K562 (cell line): ENCODE measurements around the gene LST1. TPM values are rescaled to one million over a fixed set of nuclear protein-coding genes. Genes with fewer than 3 reads are reported as not detected.

Source experiments
- ATAC-seq: fragments of 200-7000 bp; cut with Tn5 transposase; 3 replicates; pipeline ENCODE4 v1.9.1; 2020; ENCODE audit warnings: moderate library complexity
- BruUV-seq: library from RNA; stranded (reverse); fragments of 400-500 nt; replicated peaks from 2 replicates; lab custom pipeline; 2021; lab: Mats Ljungman, UMichigan
- CTCF ChIA-PET: fragments of 300-600 bp; formaldehyde crosslinking; extraction: SDS; loops from one replicate; lab custom pipeline; 2021; ENCODE audit warnings: low intra/inter-chr PET ratio; lab: Yijun Ruan, JAX
- POLR2A ChIA-PET: fragments of 300-600, 350-650 bp; sonication (Branson Sonifier 250); formaldehyde crosslinking; extraction: SDS; loops from one replicate; lab custom pipeline; 2021; ENCODE audit warnings: antibody characterized with exemption, inconsistent platforms; lab: Yijun Ruan, JAX
- DNase-seq, 4 experiments: peaks; one replicate each; pipeline versions ENCODE4 v3.0.0 to v3.0.0-alpha.2; 2011 to 2018; ENCODE audit warnings: low spot score in 3 of 4, mixed read lengths in 3 of 4; ENCODE audit errors: extremely low read depth in 1 of 4
- FAIRE-seq: peaks from 2 replicates; lab custom pipeline; 2011; peaks lifted over from hg19 to GRCh38; lab: Jason Lieb, UNC
- H2AFZ ChIP-seq: 2 replicates; pipeline ENCODE4 v1.6.0; 2011; ENCODE audit warnings: low read depth, low read length, control low read depth, inconsistent platforms
- H3K27ac ChIP-seq: fragments of 200-600 bp; 3 replicates; pipeline ENCODE4 v1.8.0; 2011; ENCODE audit warnings: low read depth, mild to moderate bottlenecking, control low read depth, inconsistent platforms, low read length, moderate library complexity, mixed read lengths; ENCODE audit errors: extremely low read depth
- H3K27me3 ChIP-seq, 2 experiments: fragments of 300-600 bp in 1 of 2; 2 replicates in 1 of 2; 3 replicates in 1 of 2; pipeline versions ENCODE4 v1.6.0 to v1.8.0; 2011; ENCODE audit warnings: inconsistent platforms in 2 of 2, low read length in 2 of 2, mild to moderate bottlenecking in 1 of 2, mixed read lengths in 1 of 2, moderate library complexity in 1 of 2; ENCODE audit not compliant: control insufficient read depth in 2 of 2, insufficient read depth in 2 of 2
- H3K36me3 ChIP-seq: fragments of 300-600 bp; 3 replicates; pipeline ENCODE4 v1.8.0; 2011; ENCODE audit warnings: mild to moderate bottlenecking, low read length, inconsistent platforms; ENCODE audit not compliant: control insufficient read depth, insufficient read depth
- H3K4me1 ChIP-seq, 2 experiments: fragments of 200-600 bp in 1 of 2; replicated peaks in 1 of 2; 2 replicates in 1 of 2; 3 replicates in 1 of 2; pipeline versions ENCODE4 v1.5.1 to v1.8.0; 2011; ENCODE audit warnings: inconsistent platforms in 2 of 2, low read length in 2 of 2, mild to moderate bottlenecking in 1 of 2, mixed read lengths in 1 of 2, moderate library complexity in 1 of 2; ENCODE audit not compliant: control insufficient read depth in 2 of 2, insufficient read depth in 2 of 2
- H3K4me2 ChIP-seq: 2 replicates; pipeline ENCODE4 v1.6.1; 2011; ENCODE audit warnings: low read length, control low read depth, inconsistent platforms, mixed read lengths; ENCODE audit not compliant: insufficient read depth
- H3K4me3 ChIP-seq: fragments of 200-600 bp; sonication (generic), shearing (Covaris generic); 2 replicates; pipeline ENCODE4 v1.5.1; 2016; ENCODE audit warnings: control low read depth, inconsistent platforms
- H3K79me2 ChIP-seq: fragments of 200-600 bp; 3 replicates; pipeline ENCODE4 v1.8.0; 2011; ENCODE audit warnings: low read length, inconsistent platforms; ENCODE audit not compliant: control insufficient read depth, insufficient read depth
- H3K9ac ChIP-seq, 2 experiments: 2 replicates each; pipeline versions ENCODE4 v1.6.0 to v1.6.1; 2011; ENCODE audit warnings: low read depth in 2 of 2, low read length in 2 of 2, control low read depth in 1 of 2, inconsistent platforms in 1 of 2, mild to moderate bottlenecking in 1 of 2, mixed read lengths in 1 of 2; ENCODE audit not compliant: insufficient read depth in 1 of 2
- H3K9me1 ChIP-seq: one replicate; pipeline ENCODE4 v1.6.0; 2011; ENCODE audit warnings: inconsistent platforms, mild to moderate bottlenecking, low read length, moderate library complexity; ENCODE audit not compliant: control insufficient read depth, insufficient read depth
- H3K9me3 ChIP-seq: replicated peaks from 2 replicates; pipeline ENCODE4 v1.5.1; 2011; ENCODE audit warnings: low read depth, low read length, inconsistent platforms; ENCODE audit not compliant: control insufficient read depth, insufficient read depth
- H4K20me1 ChIP-seq: replicated peaks from 2 replicates; pipeline ENCODE4 v1.6.1; 2011; ENCODE audit warnings: low read length, inconsistent platforms, mixed read lengths; ENCODE audit not compliant: control insufficient read depth, insufficient read depth
- BMI1 ChIP-seq: fragments of 150-350 bp; IDR thresholded peaks from 2 replicates; pipeline ENCODE4 v1.6.1; 2014; ENCODE audit warnings: low read length
- E2F3 ChIP-seq: fragments of 250-450 bp; sonication (Bioruptor Pico); IDR thresholded peaks from 2 replicates; pipeline ENCODE4 v1.4.0; 2020; ENCODE audit warnings: mild to moderate bottlenecking
- FOSL1 ChIP-seq: fragments of 200-800 bp; sonication (Bioruptor generic); conservative IDR thresholded peaks from 2 replicates; pipeline ENCODE4 v1.6.1; 2016; ENCODE audit warnings: missing genetic modification characterization, missing compliant biosample characterization
- ZNF780A ChIP-seq: fragments of 250-450 bp; sonication (Bioruptor Pico); IDR thresholded peaks from 2 replicates; pipeline ENCODE4 v1.5.0; 2021; ENCODE audit warnings: mild to moderate bottlenecking
- in situ Hi-C: fragments of 300-500 bp; cut with MboI; formaldehyde crosslinking; loops from 4 replicates; pipeline ENCODE4 v1.15.0; 2018; ENCODE audit warnings: inconsistent platforms, mixed read lengths
- intact Hi-C: fragments of 100-400 bp; cut with micrococcal nuclease; formaldehyde crosslinking; loops from 2 replicates; pipeline ENCODE4 v1.14.2; 2022
- polyA plus RNA-seq, 8 experiments: library from polyadenylated mRNA; depleted of rRNA in 4 of 8; stranded (reverse) in 5 of 8; unstranded in 3 of 8; fragments of >200 nt; fragmentation: Nextera tagmentation in 2 of 8; fragmentation: Illumina TruSeq in 1 of 8; extraction: Ambion mirVana in 2 of 8; extraction: Trizol in 1 of 8; gene quantifications; 2 replicates each; pipeline versions ENCODE4 v1.2.1 to v1.2.3, GENCODE V29; 2011 to 2014; ENCODE audit warnings: inconsistent platforms in 1 of 8, missing spikeins in 1 of 8
- total RNA-seq, 7 experiments: library from RNA; depleted of rRNA in 6 of 7; stranded (reverse); fragments of >200 nt in 6 of 7; fragmentation: Illumina TruSeq in 2 of 7; extraction: Trizol in 2 of 7; gene quantifications; 2 replicates each; pipeline versions ENCODE4 v1.2.1 to v1.2.3, GENCODE V29; 2011 to 2021; ENCODE audit warnings: low replicate concordance in 1 of 7
- TF ChIP-seq, protein P1 (sequence below): fragments of 250-450 bp; sonication (Bioruptor Pico); IDR thresholded peaks from 2 replicates; pipeline ENCODE4 v1.4.0; 2020; ENCODE audit warnings: mild to moderate bottlenecking, moderate library complexity, borderline replicate concordance
- TF ChIP-seq, protein P2 (sequence below): fragments of 450-650 bp; formaldehyde crosslinking; IDR thresholded peaks from 2 replicates; pipeline ENCODE4 v1.4.0; 2020; ENCODE audit warnings: mild to moderate bottlenecking
- TF ChIP-seq, protein P3 (sequence below): fragments of 200-600 bp; sonication (generic); IDR thresholded peaks from one replicate; pipeline ENCODE4 v1.6.1; 2012; ENCODE audit warnings: mild to moderate bottlenecking, low read depth, low read length, inconsistent platforms

LST1 gene
- total and polyA plus RNA-seq, 9 of the 15 experiments (the other 6 are each of a cell fraction or from before 2014, with no cell fraction given) = 0.82 to 7.8 (median 1.7) TPM

DNA sequence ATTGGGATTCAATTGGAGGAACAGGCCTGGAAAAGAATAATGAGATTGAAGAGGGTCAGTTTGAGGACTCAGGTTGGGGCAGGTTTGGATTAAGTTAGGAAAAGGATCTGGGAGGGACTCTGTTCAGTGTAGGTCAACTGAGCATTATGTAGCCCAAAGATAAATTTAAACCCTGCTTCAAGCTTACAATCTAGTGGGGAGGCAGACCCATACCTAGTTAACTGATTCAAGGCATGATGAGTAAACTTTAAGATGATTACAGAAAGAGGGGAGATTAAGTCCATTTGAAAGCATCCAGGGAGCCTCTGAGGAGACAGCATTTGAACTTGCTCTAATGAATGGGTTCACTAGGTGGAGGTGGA, 25.4 kb upstream of the LST1 start:
- Histone ChIP-seq H2AFZ (no peak overlapping the region), H3K4me2 (no peak overlapping the region), H4K20me1 (no peaks in the 10 kb centered on the region), H3K36me3 (peaks cover 46% of the 10 kb centered on the region), H3K9me1 (peaks cover 6% of the 10 kb centered on the region), H3K4me1 (peaks cover 47 to 64% of the 10 kb centered on the region in 2 experiments), H3K27me3 (no peaks in the 10 kb centered on the region), H3K4me3 (no peak overlapping the region), H3K79me2 (no peaks in the 10 kb centered on the region), H3K9me3 (no peaks in the 10 kb centered on the region), H3K9ac (peak overlapping the region; percentile 4 to 77; a peak in 2 of 4 replicates), H3K27ac (peak overlapping the region; percentile 41; the same call in 2 of the 3 replicates)
- FAIRE-seq (no peak), ATAC-seq (no peak), DNase-seq (no peak)
- intact Hi-C loops (no loop called here), in situ Hi-C loops (no loop called here)
- ChIA-PET POLR2A (interaction anchor here (1.3 to 5.8 kb wide), 3 partner anchors 12 to 38 kb away, joined by 4 to 38 read pairs (median 8); partner anchors contain the start of genes ATP6V1G2, DDX39B and NFKBIL1), CTCF (no interaction called here)
- no TSS peak for BruUV-seq
- TF ChIP-seq, protein P1, sequence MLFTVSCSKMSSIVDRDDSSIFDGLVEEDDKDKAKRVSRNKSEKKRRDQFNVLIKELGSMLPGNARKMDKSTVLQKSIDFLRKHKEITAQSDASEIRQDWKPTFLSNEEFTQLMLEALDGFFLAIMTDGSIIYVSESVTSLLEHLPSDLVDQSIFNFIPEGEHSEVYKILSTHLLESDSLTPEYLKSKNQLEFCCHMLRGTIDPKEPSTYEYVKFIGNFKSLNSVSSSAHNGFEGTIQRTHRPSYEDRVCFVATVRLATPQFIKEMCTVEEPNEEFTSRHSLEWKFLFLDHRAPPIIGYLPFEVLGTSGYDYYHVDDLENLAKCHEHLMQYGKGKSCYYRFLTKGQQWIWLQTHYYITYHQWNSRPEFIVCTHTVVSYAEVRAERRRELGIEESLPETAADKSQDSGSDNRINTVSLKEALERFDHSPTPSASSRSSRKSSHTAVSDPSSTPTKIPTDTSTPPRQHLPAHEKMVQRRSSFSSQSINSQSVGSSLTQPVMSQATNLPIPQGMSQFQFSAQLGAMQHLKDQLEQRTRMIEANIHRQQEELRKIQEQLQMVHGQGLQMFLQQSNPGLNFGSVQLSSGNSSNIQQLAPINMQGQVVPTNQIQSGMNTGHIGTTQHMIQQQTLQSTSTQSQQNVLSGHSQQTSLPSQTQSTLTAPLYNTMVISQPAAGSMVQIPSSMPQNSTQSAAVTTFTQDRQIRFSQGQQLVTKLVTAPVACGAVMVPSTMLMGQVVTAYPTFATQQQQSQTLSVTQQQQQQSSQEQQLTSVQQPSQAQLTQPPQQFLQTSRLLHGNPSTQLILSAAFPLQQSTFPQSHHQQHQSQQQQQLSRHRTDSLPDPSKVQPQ (CRISPR knock-in tag) = no peak
- TF ChIP-seq E2F3 (no peak), FOSL1 (peak; percentile 53; the same call in 1 of the 2 replicates), BMI1 (no peak), ZNF780A (CRISPR knock-in tag) (no peak)
- TF ChIP-seq, protein P2, sequence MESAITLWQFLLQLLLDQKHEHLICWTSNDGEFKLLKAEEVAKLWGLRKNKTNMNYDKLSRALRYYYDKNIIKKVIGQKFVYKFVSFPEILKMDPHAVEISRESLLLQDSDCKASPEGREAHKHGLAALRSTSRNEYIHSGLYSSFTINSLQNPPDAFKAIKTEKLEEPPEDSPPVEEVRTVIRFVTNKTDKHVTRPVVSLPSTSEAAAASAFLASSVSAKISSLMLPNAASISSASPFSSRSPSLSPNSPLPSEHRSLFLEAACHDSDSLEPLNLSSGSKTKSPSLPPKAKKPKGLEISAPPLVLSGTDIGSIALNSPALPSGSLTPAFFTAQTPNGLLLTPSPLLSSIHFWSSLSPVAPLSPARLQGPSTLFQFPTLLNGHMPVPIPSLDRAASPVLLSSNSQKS (CRISPR knock-in tag) = no peak
- TF ChIP-seq, protein P3, sequence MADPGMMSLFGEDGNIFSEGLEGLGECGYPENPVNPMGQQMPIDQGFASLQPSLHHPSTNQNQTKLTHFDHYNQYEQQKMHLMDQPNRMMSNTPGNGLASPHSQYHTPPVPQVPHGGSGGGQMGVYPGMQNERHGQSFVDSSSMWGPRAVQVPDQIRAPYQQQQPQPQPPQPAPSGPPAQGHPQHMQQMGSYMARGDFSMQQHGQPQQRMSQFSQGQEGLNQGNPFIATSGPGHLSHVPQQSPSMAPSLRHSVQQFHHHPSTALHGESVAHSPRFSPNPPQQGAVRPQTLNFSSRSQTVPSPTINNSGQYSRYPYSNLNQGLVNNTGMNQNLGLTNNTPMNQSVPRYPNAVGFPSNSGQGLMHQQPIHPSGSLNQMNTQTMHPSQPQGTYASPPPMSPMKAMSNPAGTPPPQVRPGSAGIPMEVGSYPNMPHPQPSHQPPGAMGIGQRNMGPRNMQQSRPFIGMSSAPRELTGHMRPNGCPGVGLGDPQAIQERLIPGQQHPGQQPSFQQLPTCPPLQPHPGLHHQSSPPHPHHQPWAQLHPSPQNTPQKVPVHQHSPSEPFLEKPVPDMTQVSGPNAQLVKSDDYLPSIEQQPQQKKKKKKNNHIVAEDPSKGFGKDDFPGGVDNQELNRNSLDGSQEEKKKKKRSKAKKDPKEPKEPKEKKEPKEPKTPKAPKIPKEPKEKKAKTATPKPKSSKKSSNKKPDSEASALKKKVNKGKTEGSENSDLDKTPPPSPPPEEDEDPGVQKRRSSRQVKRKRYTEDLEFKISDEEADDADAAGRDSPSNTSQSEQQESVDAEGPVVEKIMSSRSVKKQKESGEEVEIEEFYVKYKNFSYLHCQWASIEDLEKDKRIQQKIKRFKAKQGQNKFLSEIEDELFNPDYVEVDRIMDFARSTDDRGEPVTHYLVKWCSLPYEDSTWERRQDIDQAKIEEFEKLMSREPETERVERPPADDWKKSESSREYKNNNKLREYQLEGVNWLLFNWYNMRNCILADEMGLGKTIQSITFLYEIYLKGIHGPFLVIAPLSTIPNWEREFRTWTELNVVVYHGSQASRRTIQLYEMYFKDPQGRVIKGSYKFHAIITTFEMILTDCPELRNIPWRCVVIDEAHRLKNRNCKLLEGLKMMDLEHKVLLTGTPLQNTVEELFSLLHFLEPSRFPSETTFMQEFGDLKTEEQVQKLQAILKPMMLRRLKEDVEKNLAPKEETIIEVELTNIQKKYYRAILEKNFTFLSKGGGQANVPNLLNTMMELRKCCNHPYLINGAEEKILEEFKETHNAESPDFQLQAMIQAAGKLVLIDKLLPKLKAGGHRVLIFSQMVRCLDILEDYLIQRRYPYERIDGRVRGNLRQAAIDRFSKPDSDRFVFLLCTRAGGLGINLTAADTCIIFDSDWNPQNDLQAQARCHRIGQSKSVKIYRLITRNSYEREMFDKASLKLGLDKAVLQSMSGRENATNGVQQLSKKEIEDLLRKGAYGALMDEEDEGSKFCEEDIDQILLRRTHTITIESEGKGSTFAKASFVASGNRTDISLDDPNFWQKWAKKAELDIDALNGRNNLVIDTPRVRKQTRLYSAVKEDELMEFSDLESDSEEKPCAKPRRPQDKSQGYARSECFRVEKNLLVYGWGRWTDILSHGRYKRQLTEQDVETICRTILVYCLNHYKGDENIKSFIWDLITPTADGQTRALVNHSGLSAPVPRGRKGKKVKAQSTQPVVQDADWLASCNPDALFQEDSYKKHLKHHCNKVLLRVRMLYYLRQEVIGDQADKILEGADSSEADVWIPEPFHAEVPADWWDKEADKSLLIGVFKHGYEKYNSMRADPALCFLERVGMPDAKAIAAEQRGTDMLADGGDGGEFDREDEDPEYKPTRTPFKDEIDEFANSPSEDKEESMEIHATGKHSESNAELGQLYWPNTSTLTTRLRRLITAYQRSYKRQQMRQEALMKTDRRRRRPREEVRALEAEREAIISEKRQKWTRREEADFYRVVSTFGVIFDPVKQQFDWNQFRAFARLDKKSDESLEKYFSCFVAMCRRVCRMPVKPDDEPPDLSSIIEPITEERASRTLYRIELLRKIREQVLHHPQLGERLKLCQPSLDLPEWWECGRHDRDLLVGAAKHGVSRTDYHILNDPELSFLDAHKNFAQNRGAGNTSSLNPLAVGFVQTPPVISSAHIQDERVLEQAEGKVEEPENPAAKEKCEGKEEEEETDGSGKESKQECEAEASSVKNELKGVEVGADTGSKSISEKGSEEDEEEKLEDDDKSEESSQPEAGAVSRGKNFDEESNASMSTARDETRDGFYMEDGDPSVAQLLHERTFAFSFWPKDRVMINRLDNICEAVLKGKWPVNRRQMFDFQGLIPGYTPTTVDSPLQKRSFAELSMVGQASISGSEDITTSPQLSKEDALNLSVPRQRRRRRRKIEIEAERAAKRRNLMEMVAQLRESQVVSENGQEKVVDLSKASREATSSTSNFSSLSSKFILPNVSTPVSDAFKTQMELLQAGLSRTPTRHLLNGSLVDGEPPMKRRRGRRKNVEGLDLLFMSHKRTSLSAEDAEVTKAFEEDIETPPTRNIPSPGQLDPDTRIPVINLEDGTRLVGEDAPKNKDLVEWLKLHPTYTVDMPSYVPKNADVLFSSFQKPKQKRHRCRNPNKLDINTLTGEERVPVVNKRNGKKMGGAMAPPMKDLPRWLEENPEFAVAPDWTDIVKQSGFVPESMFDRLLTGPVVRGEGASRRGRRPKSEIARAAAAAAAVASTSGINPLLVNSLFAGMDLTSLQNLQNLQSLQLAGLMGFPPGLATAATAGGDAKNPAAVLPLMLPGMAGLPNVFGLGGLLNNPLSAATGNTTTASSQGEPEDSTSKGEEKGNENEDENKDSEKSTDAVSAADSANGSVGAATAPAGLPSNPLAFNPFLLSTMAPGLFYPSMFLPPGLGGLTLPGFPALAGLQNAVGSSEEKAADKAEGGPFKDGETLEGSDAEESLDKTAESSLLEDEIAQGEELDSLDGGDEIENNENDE = no peak
